Measurements from ENCODE around the gene CALML3.

GRCh38 chr10:5497289-5497688 is 27.5 kb upstream of the CALML3 start:
- TF ChIP-seq POLR2AphosphoS5 (IDR thresholded peaks at IDR 0.05) = no peak
- no peak for TF ChIP-seq POLR2A (IDR thresholded peaks at IDR 0.05)
- TF ChIP-seq EP300 (IDR thresholded peaks at IDR 0.05) = no peak

Data from stomach (tissue), 4 donors.